HepG2 (cell line): ENCODE results near the gene CBLN3. TPM values are rescaled to one million over a fixed set of nuclear protein-coding genes. Genes with fewer than 3 reads are reported as not detected.

ENCODE experiments used
- BCL6 ChIP-seq: IDR thresholded peaks from 2 replicates; pipeline ENCODE4 v1.6.1; 2016; ENCODE audit warnings: missing genetic modification reagents, missing compliant biosample characterization
- IKZF1 ChIP-seq: fragments of 450-650 bp; IDR thresholded peaks from 2 replicates; pipeline ENCODE4 v1.7.1; 2016
- KDM2A ChIP-seq: sonication (generic); formaldehyde crosslinking; IDR thresholded peaks from 2 replicates; pipeline ENCODE4 v1.4.0; 2020; ENCODE audit warnings: low read depth, missing genetic modification reagents, borderline replicate concordance
- KMT2A ChIP-seq: sonication (generic); formaldehyde crosslinking; IDR thresholded peaks from 2 replicates; pipeline ENCODE4 v1.4.0; 2020; ENCODE audit warnings: missing genetic modification reagents
- NFE2L2 ChIP-seq: fragments of 150-350 bp; IDR thresholded peaks from 2 replicates; pipeline ENCODE4 v1.6.1; 2014; ENCODE audit warnings: low read length
- PRPF4 ChIP-seq: fragments of 200-400 bp; formaldehyde crosslinking; IDR thresholded peaks from 2 replicates; pipeline ENCODE4 v1.6.1; 2016; ENCODE audit warnings: low read length, low read depth; ENCODE audit not compliant: poor library complexity, severe bottlenecking
- TP53 ChIP-seq: sonication (generic); formaldehyde crosslinking; conservative IDR thresholded peaks from 2 replicates; pipeline ENCODE4 v1.4.0; 2020; ENCODE audit warnings: missing genetic modification reagents
- ZFP37 ChIP-seq: sonication (generic); formaldehyde crosslinking; IDR thresholded peaks from 2 replicates; pipeline ENCODE4 v1.4.0; 2020; ENCODE audit warnings: missing genetic modification reagents, borderline replicate concordance
- ZNF160 ChIP-seq: sonication (generic); formaldehyde crosslinking; IDR thresholded peaks from 2 replicates; pipeline ENCODE4 v1.8.0; 2022; ENCODE audit warnings: mild to moderate bottlenecking, inconsistent platforms, missing genetic modification reagents
- ZNF33B ChIP-seq: sonication (generic); formaldehyde crosslinking; IDR thresholded peaks from 2 replicates; pipeline ENCODE4 v1.5.1; 2020; ENCODE audit warnings: mild to moderate bottlenecking, missing genetic modification reagents
- ZNF614 ChIP-seq: IDR thresholded peaks from 2 replicates; pipeline ENCODE4 v1.6.1; 2018; ENCODE audit warnings: missing biosample characterization, missing genetic modification reagents, inconsistent platforms, borderline replicate concordance
- ZNF703 ChIP-seq: sonication (generic); formaldehyde crosslinking; IDR thresholded peaks from 2 replicates; pipeline ENCODE4 v1.5.1; 2020; ENCODE audit warnings: missing genetic modification reagents, mild to moderate bottlenecking, moderate library complexity, borderline replicate concordance
- polyA plus RNA-seq, 8 experiments: library from polyadenylated mRNA; depleted of rRNA in 3 of 8; stranded (reverse) in 7 of 8; unstranded in 1 of 8; fragments of >200 nt; fragmentation: Illumina TruSeq in 4 of 8; extraction: Trizol in 4 of 8; gene quantifications; 2 replicates each; pipeline versions ENCODE4 v1.2.1 to v1.2.3, GENCODE V29; 2011 to 2016; ENCODE audit warnings: low read depth in 4 of 8, missing spikeins in 1 of 8, mixed read lengths in 1 of 8; ENCODE audit not compliant: insufficient read depth in 1 of 8
- total RNA-seq, 5 experiments: library from RNA; depleted of rRNA; stranded (reverse); fragments of >200 nt; fragmentation: Illumina TruSeq; extraction: Trizol; gene quantifications; 2 replicates each; pipeline ENCODE4 v1.2.3, GENCODE V29; 2016; ENCODE audit warnings: low read depth in 1 of 5
- TF ChIP-seq, protein P1 (sequence below): sonication (generic); formaldehyde crosslinking; IDR thresholded peaks from 2 replicates; pipeline ENCODE4 v1.8.0; 2022; ENCODE audit warnings: missing genetic modification reagents, mild to moderate bottlenecking, moderate library complexity, borderline replicate concordance
- TF ChIP-seq, protein P2 (sequence below): sonication (generic); formaldehyde crosslinking; IDR thresholded peaks from 2 replicates; pipeline ENCODE4 v1.5.0; 2020; ENCODE audit warnings: mild to moderate bottlenecking, missing genetic modification reagents, borderline replicate concordance
- TF ChIP-seq, protein P3 (sequence below): sonication (generic); formaldehyde crosslinking; IDR thresholded peaks from 2 replicates; pipeline ENCODE4 v1.5.1; 2020; ENCODE audit warnings: missing genetic modification reagents, mild to moderate bottlenecking, borderline replicate concordance
- TF ChIP-seq, protein P4 (sequence below): IDR thresholded peaks from 2 replicates; pipeline ENCODE4 v1.6.1; 2016; ENCODE audit warnings: mild to moderate bottlenecking, missing biosample characterization, missing genetic modification reagents
- TF ChIP-seq, protein P5 (sequence below): sonication (generic); formaldehyde crosslinking; IDR thresholded peaks from 2 replicates; pipeline ENCODE4 v1.5.0; 2020; ENCODE audit warnings: missing genetic modification reagents, mild to moderate bottlenecking, borderline replicate concordance
- TF ChIP-seq, protein P6 (sequence below): sonication (generic); formaldehyde crosslinking; IDR thresholded peaks from 2 replicates; pipeline ENCODE4 v1.9.0; 2021; ENCODE audit warnings: missing genetic modification reagents, mild to moderate bottlenecking, borderline replicate concordance
- TF ChIP-seq, protein P7 (sequence below): sonication (generic); formaldehyde crosslinking; IDR thresholded peaks from 2 replicates; pipeline ENCODE4 v1.4.0; 2020; ENCODE audit warnings: missing genetic modification reagents, mild to moderate bottlenecking, borderline replicate concordance

Gene CBLN3
- total and polyA plus RNA-seq, 2 of the 13 experiments (the other 11 are each of a cell fraction or from before 2014, with no cell fraction given) = 0.66 to 0.98 TPM

DNA sequence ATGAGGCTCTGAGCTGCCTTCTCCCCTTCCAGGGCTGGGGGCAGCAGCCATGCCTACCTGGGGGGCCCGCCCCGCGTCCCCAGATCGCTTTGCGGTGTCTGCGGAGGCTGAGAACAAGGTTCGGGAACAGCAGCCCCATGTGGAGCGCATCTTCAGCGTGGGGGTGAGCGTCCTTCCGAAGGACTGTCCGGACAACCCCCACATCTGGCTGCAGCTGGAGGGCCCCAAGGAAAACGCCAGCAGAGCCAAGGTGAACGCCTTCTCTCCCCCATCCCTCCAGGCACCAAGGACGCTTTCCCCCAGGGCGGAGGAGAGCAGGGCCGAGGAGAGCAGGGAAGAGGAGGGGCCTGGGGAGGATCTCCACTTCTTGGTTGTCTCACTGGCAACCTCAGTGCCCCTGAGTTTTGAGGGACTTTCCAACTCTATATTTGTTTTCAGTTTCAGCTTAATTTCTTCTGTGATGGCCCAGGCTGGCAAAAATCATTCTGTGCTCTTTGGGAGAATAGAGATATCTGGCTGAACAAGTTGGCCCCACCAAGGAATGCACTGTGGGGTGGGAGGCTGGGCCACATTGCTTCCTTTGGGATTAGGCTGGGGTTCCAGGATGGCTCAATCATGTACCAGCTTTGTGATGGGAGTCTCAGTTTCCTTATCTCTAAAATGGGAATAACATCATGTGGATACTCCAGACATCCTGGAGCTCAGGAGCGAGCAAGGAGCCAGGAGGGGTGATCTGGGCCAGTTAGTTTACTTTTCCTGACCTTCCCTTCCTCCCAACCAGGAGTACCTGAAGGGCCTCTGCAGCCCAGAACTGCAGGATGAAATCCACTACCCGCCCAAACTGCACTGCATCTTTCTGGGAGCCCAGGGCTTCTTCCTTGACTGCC, 1.5 kb upstream of the CBLN3 start (continued):
- TF ChIP-seq, protein P1, sequence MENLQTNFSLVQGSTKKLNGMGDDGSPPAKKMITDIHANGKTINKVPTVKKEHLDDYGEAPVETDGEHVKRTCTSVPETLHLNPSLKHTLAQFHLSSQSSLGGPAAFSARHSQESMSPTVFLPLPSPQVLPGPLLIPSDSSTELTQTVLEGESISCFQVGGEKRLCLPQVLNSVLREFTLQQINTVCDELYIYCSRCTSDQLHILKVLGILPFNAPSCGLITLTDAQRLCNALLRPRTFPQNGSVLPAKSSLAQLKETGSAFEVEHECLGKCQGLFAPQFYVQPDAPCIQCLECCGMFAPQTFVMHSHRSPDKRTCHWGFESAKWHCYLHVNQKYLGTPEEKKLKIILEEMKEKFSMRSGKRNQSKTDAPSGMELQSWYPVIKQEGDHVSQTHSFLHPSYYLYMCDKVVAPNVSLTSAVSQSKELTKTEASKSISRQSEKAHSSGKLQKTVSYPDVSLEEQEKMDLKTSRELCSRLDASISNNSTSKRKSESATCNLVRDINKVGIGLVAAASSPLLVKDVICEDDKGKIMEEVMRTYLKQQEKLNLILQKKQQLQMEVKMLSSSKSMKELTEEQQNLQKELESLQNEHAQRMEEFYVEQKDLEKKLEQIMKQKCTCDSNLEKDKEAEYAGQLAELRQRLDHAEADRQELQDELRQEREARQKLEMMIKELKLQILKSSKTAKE (CRISPR knock-in tag) = peak; percentile 40
- TF ChIP-seq KDM2A (CRISPR knock-in tag) (peak; percentile 54; the same call in 1 of the 2 replicates), ZFP37 (CRISPR knock-in tag) (no peak), IKZF1 (no peak), KMT2A (CRISPR knock-in tag) (no peak; the same call in 1 of the 2 replicates), ZNF33B (CRISPR knock-in tag) (no peak), ZNF703 (CRISPR knock-in tag) (no peak), ZNF160 (peak; percentile 51; the same call in 1 of the 2 replicates), BCL6 (CRISPR knock-in tag) (no peak), ZNF614 (CRISPR knock-in tag) (no peak), PRPF4 (no peak), TP53 (no peak), NFE2L2 (no peak)
- TF ChIP-seq, protein P2, sequence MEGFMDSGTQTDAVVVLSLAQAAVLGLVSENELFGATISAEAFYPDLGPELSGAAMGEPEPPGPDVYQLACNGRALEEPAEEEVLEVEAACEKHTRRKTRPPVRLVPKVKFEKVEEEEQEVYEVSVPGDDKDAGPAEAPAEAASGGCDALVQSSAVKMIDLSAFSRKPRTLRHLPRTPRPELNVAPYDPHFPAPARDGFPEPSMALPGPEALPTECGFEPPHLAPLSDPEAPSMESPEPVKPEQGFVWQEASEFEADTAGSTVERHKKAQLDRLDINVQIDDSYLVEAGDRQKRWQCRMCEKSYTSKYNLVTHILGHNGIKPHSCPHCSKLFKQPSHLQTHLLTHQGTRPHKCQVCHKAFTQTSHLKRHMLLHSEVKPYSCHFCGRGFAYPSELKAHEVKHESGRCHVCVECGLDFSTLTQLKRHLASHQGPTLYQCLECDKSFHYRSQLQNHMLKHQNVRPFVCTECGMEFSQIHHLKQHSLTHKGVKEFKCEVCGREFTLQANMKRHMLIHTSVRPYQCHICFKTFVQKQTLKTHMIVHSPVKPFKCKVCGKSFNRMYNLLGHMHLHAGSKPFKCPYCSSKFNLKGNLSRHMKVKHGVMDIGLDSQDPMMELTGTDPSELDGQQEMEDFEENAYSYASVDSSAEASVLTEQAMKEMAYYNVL (CRISPR knock-in tag) = no peak; the same call in 1 of the 2 replicates
- TF ChIP-seq, protein P3, sequence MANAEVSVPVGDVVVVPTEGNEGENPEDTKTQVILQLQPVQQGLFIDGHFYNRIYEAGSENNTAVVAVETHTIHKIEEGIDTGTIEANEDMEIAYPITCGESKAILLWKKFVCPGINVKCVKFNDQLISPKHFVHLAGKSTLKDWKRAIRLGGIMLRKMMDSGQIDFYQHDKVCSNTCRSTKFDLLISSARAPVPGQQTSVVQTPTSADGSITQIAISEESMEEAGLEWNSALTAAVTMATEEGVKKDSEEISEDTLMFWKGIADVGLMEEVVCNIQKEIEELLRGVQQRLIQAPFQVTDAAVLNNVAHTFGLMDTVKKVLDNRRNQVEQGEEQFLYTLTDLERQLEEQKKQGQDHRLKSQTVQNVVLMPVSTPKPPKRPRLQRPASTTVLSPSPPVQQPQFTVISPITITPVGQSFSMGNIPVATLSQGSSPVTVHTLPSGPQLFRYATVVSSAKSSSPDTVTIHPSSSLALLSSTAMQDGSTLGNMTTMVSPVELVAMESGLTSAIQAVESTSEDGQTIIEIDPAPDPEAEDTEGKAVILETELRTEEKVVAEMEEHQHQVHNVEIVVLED = 0 out of 2 replicates have a peak, but pooled peaks have one; percentile 15
- TF ChIP-seq, protein P4, sequence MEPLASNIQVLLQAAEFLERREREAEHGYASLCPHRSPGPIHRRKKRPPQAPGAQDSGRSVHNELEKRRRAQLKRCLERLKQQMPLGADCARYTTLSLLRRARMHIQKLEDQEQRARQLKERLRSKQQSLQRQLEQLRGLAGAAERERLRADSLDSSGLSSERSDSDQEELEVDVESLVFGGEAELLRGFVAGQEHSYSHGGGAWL (CRISPR knock-in tag) = no peak
- TF ChIP-seq, protein P5, sequence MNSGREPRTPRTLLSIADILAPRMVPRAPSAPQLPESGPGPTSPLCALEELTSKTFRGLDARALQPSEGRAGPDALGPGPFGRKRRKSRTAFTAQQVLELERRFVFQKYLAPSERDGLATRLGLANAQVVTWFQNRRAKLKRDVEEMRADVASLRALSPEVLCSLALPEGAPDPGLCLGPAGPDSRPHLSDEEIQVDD (CRISPR knock-in tag) = no peak
- TF ChIP-seq, protein P6, sequence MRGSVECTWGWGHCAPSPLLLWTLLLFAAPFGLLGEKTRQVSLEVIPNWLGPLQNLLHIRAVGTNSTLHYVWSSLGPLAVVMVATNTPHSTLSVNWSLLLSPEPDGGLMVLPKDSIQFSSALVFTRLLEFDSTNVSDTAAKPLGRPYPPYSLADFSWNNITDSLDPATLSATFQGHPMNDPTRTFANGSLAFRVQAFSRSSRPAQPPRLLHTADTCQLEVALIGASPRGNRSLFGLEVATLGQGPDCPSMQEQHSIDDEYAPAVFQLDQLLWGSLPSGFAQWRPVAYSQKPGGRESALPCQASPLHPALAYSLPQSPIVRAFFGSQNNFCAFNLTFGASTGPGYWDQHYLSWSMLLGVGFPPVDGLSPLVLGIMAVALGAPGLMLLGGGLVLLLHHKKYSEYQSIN (CRISPR knock-in tag) = no peak
- TF ChIP-seq, protein P7, sequence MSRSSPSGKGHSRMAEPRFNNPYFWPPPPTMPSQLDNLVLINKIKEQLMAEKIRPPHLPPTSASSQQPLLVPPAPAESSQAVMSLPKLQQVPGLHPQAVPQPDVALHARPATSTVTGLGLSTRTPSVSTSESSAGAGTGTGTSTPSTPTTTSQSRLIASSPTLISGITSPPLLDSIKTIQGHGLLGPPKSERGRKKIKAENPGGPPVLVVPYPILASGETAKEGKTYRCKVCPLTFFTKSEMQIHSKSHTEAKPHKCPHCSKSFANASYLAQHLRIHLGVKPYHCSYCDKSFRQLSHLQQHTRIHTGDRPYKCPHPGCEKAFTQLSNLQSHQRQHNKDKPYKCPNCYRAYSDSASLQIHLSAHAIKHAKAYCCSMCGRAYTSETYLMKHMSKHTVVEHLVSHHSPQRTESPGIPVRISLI = no peak
